Ovary (tissue), 3 donors: ENCODE measurements around the gene NDUFS6.

ENCODE experiments used
- POLR2A ChIP-seq: fragments of 450-650 bp; IDR thresholded peaks from one replicate; pipeline ENCODE4 v1.6.1; 2017; ENCODE audit warnings: antibody characterized with exemption, mild to moderate bottlenecking, moderate library complexity
- TF ChIP-seq, protein P1 (sequence below), 3 donors: fragments of 450-650 bp in 2 of 3; fragments of 200-600 bp in 1 of 3; IDR thresholded peaks; one replicate each; pipeline versions ENCODE4 v1.5.1 to v1.8.0; 2016 to 2022; ENCODE audit warnings: antibody characterized with exemption in 3 of 3, mild to moderate bottlenecking in 1 of 3
- donor health status: DM: no; HTN: no; CAD: no.

DNA sequence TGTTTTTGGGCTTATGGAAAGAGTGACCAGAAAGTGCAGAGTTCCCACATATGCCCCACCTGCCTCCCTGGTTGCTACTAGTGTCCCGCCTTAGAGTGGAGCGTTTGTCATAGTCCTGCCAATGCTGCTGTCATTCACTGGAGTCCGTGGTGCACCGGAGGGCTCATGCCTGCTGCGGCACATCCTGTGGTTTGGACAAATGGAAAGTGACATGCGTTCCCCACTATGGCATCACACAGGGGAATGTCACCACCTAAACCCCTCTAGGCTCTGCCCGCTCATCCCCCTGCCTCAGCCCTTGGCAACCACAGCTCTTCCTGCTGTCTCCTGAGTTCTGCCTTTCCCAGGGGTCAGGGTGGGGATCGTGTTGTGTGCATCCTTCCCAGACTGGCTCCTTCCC lies 52.3 kb downstream of the NDUFS6 start:
- TF ChIP-seq, protein P1, sequence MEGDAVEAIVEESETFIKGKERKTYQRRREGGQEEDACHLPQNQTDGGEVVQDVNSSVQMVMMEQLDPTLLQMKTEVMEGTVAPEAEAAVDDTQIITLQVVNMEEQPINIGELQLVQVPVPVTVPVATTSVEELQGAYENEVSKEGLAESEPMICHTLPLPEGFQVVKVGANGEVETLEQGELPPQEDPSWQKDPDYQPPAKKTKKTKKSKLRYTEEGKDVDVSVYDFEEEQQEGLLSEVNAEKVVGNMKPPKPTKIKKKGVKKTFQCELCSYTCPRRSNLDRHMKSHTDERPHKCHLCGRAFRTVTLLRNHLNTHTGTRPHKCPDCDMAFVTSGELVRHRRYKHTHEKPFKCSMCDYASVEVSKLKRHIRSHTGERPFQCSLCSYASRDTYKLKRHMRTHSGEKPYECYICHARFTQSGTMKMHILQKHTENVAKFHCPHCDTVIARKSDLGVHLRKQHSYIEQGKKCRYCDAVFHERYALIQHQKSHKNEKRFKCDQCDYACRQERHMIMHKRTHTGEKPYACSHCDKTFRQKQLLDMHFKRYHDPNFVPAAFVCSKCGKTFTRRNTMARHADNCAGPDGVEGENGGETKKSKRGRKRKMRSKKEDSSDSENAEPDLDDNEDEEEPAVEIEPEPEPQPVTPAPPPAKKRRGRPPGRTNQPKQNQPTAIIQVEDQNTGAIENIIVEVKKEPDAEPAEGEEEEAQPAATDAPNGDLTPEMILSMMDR (IDR thresholded peaks at IDR 0.05) = no peak
- no peak for TF ChIP-seq POLR2A
